HG03280 (cell line): Measurements from ENCODE around the gene CPAMD8.

Experiments
- ATAC-seq: cut with Tn5 transposase; IDR thresholded peaks from one replicate; pipeline ENCODE4 v1.9.1; 2021; ENCODE audit warnings: mild to moderate bottlenecking, moderate library complexity; ENCODE audit not compliant: unreplicated experiment

The CPAMD8 gene

DNA sequence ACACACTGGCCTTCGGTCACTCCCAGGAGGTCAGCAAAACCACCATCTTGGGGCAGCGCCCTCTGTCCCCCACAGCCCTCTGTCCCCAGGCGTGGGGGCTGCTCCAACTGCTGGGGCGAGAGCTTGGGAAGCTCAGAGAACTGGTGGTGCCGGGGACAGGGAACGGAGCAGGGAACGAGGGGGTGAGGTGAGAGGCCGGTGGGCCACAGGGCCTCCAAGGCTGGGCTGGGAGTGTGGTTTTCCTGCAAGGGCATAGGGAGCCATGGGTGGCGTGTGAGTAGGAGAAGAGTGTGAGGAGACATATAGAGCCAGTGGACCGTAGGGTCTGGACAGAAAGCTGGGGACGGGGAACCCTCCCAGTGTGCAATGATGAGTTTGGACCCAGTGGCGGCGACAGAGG lies 103.7 kb downstream of the CPAMD8 start:
- no peak for ATAC-seq

DNA sequence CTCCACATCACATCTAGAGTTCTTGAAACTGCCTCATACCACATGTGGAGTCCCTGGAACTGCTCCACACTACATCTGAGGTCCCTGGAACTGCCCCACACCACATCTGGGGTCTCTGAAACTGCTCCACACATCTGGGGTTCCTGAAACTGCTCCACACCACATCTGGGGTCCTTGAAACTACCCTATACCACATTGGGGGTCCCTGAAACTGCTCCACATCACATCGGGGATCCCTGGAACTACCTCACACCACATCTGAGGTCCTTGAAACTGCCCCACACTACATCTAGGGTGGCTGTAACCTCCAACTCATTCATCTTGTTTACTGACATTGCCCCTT lies 104.0 kb downstream of the CPAMD8 start:
- no peak for ATAC-seq

DNA sequence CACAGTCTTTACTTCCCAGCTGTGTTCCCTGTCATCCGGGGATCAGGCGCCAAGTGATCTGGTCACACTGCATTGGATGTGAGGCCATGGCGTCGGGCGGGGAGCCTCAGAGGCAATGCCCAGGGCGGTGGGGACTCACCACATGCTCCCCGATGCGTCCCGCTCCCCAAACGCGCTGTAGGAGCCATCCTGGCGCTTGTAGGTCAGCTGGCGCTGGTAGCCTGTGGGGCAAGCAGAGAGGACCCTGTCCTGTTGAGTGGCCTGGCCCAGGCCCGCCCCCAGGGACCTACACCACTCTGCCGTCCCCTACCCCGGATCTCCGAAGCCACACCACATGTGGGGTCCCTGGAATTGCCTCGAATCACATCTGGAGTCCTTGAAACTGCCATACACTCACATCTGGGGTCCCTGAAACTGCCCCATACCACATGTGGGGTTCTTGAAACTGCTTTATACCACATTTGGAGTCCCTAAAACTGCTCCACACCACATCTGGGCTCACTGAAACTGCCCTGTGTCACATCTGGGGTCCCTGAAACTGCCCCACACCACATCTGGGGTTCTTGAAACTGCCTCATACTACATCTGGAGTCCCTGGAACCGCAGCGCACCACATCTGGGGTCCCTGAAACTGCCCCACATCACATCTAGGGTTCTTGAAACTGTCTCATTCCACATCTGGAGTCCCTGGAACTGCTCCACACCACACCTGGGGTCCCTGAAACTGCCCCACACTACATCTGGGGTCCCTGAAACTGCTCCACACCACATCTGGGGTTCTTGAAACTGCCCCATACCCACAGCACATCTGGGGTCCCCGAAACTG lies 104.6 kb downstream of the CPAMD8 start:
- no peak for ATAC-seq

DNA sequence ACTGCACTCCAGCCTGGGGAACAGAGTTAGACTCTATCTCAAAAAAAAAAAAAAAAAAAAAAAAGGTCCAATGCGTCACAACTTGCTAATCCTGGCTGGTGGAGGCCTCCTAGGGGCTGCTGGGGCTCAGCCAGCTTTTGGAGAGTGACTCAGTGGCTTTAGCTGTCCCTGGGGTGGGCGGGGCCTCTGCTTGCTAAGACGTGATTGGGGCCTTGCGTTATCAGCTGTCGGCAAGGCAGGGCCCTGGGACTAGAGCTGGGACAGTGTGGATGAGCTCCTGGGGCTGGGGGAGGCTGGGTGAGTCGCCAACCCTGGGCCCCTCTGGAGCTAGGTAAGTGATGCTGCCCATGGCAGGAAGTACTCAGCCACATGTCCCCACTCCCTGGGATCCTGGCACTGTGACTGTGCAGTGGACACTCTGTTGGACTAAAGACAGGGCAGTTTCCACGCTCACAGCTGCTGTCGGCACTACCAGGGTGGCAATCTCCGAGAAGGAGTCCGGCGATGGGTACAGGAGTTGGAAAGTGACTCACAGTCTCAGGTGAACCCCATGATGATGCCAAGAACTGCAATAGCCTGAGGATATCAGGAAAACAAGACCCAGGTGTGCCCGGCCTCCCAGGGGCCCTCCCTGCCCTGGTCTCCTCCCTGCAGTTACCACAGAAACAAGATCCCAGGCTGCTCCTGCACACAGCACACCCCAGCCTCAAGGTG lies 105.6 kb downstream of the CPAMD8 start:
- ATAC-seq: no peak

- no peak for ATAC-seq
Measured at GRCh38 chr19:16919496-16919895, 107.1 kb downstream of the CPAMD8 start.

DNA sequence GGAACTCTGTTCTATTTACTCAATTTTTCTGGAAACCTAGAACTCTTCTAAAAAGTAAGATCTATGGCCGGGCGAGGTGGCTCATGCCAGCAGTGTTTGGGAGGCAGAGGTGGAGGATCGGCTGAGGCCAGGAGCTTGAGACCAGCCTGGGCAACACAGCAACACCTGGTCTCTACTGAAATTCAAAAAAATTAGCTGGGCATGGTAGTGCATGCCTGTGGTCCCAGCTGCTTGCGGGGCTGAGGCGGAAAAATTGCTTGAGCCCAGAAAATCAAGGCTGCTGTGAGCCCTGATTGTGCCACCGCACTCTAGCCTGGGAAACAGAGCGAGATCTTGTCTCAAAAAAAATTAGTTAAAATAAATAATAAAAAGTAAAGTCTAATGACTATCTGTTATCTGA lies 109.2 kb downstream of the CPAMD8 start:
- ATAC-seq: no peak

DNA sequence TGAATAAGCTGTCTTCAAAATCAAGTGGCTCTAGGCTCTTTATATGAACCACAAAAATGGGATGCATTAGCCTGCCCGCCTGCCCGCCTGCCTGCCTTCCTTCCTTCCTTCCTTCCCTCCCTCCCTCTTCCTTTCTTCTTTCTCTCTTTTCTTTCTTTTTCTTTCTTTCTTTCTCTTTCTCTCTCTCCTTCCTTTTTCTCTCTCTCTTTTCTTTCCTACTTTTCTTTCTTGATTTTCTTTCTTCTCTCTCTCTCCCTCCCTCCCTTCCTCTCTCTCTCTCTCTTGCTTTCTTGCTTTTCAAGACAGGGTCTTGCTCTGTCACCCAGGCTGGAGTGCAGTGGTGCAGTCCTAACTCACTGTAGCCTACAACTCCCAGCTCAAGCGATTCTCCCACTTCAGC lies 110.9 kb downstream of the CPAMD8 start:
- no peak for ATAC-seq

DNA sequence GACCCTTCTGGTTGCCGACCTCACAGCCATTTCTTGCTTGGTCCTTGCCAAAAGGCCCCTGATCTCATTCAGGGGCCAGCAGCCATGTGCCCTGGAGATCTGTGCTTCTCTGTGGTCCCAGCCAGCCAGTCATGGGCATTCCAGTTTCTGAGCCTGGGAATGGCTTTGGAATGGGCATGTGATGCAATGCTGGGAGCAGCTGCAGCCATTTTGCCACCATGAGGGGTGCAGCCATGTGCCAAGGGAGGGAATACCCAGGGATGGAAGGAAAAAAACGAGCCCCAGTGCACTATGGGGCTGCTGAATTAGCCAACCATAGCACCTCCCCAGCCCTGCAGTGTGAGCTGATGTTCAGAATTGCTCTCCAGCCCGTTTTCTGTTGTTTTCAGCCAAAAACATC lies 111.5 kb downstream of the CPAMD8 start:
- ATAC-seq: no peak

- no peak for ATAC-seq
Measured at GRCh38 chr19:16914421-16914820, 112.2 kb downstream of the CPAMD8 start.

- ATAC-seq: no peak
Measured at GRCh38 chr19:16912780-16913179, 113.8 kb downstream of the CPAMD8 start.

- no peak for ATAC-seq
Measured at GRCh38 chr19:16911046-16911445, 115.6 kb downstream of the CPAMD8 start.

DNA sequence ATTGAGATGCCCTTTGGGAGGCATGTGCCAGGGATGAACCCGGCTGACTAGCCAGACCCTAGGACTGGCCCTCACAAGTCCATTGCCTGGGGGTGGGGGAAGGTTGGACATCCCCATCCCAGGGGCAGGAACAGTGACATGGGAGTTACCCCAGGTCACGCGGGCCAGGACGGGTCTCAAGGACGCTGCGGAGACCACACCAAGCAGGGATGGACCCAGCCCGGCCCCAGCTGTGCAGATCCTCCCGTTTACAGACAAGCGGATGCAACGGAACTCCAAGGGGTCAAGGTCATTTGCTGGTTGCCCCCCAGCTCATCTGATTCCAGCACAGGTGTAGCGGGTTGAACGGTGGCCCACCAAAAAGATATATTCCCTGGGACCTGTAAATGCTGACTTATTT lies 117.9 kb downstream of the CPAMD8 start:
- no peak for ATAC-seq

DNA sequence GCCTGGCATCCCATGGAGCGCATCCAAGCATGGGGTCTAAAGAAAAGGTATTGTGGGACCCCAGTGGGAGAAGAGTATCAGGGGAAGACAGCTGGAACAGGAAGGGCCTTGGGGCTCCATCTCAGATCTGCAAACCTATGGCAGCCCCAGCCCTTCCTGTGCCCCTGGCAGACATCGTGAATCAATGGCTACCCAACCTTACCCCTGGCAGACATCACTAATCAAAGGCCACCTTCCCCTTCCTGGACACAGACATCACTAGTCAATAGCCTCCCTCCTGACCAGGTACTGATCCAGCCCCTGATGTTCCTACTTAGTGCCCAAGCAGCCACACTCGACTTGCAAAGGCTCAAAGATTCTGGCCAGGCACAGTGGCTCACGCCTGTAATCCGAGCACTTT lies 122.0 kb downstream of the CPAMD8 start:
- no peak for ATAC-seq

DNA sequence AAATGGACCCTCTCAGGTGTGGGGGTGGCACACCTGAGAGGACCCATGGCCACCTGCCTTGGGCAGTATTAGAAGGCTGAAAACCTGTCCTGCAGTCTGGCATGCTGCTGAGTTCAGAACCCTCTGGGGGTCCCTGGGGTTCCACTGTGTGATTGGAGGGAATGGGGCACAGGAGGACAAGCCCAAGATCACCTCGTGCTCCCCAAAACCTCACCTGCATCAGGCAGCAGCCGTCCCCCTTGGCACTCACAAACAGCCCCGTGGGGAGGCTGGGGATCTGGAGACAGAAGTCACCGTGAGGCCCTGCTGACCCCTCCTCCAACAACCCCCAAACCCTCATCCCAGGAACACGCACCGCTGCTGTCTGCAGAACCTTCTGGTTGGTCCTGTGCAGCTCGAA lies 123.3 kb downstream of the CPAMD8 start:
- no peak for ATAC-seq

- ATAC-seq: no peak
Measured at GRCh38 chr19:16902545-16902944, 124.1 kb downstream of the CPAMD8 start.

DNA sequence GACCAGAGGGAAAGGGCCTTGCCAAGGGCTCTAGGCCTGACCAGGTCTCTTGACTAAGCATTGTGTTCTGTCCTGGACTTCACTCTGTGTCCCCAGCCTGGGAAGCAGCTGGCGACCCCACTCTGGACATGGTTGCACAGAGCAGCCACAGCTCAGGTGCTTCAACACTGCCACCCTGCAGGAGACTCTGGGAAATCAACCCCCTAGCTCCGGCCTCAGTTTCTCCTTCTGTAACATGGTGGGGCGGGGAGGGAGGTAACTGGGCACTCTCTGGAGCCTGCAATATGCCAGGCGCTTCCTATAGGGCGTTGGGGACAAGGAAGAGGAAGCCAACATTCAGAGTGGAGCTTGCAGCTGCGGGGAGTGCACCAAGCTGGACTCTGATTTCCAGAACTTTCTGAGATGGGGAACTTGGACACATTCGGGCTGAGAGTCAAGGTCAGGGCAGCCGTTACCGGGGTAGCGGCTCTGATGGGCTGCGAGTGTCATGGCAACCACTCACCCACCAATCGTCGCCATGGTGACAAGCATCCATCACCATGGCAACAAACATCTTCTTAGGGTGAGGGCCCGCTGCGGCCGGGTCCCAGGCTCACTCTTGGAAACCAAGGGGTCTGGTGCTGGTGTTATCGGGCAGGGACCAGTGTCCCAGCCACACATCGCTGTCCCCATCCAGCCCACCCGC lies 125.0 kb downstream of the CPAMD8 start:
- ATAC-seq: no peak

DNA sequence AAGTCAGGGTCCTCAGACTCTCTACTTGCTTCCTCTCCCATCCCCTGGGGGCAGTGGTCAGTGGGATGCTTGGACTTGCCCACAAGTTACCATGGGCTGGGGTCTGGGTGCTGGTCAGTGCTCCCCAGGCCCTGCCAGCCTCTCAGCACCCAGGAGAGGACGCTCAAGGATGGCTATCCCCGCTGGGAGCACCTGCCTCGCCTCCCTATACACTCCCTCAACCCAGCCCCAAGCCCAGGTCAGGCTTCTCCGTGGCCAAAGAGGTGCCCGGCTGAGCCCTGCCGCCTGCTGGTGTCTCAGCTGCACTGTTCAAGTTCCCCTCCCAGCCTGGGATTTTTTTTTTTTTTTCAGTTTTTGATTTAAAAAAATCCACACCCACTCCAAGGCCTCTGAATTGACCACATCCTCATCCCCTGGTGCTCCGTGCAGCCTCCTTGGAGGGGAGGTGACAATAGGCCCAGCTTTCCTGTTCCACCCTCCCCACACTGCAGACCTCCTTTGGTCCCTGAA lies 127.0 kb downstream of the CPAMD8 start:
- ATAC-seq: no peak

DNA sequence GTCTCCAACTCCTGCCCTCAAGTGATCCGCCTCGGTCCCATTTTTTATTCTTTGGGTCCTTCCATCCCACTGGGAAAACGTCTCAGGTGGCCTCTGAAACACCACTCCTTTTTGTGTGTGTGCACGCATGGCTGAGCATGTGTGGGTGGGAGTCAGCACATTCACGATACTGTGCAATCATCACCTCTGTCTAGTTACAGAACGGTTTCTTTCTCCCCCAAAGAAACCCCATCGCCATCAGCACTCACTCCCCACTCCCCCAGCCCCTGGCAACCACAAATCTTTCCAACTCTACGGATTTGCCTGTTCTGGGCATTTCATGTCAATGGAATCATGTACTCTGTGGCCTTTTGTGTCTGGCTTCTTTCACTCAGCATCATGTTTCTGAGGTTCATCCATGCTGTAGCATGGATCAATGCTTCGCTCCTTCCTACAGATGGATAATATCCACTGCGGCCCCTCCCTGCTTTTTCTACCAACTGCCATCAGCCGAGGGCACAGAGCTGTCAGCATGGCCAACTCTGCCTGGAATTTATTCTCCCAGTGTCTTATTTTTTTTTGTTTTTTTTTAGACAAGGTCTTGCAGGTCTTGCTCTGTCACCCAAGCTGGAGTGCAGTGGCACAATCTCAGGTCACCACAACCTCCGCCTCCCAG lies 128.1 kb downstream of the CPAMD8 start:
- no peak for ATAC-seq

DNA sequence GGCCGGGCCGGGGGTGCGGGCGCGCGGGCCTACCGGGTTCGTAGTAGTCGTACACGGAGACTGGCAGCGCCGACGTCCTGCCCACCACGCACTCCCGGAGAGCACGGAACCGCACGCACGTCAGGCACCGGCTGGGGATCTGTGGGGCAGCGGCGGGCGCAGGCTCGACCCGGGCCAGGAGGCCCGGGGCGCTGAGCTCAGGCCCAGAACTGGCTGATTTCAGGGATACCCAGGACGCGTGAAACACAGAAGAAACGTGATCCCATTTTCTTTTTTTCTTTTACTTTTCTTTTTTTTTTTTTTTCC lies 128.8 kb downstream of the CPAMD8 start:
- ATAC-seq: no peak

DNA sequence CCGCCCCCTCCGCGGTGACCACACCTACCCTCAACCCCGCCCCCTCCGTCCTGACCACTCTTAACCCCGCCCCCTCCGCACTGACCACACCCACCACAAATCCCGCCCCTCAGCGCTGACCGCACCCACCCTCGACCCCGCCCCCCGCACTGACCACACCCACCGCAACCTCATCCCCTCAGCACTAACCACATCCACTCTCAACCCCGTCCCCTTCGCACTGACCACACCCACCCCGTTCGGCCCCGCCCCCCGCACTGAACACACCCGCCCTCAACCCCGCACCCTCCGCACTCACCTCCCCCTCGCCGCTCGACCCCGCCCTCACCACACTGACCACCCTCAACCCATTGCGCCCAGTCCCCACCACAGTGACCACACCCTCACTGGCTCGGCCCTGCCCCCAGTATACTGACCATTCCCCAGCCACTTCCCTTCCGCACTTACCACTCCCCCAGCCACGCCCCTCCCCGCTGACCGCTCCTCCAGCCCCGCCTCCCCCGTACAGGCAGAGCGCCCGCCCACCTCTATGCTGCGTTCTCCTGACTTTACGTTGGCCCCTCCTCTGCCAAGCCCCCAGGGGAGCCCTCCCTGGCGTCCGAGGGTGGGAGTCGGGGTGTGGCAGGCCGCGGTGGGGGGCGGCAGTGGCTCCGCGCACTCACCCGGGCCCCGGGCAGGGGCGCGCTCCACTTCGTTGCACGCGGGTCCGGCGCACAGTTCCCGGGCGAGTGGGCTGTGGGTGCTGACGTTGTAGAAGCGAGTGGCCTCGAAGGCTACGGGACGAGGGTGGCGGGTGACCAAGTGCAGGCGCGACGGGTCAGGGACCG lies 129.4 kb downstream of the CPAMD8 start:
- ATAC-seq: peak; percentile 51
